GM12878 (cell line): Measurements from ENCODE around the gene HK1. TPM values are rescaled to one million over a fixed set of nuclear protein-coding genes. Genes with fewer than 3 reads are reported as not detected.

ENCODE experiments used
- BRCA1 ChIP-seq: IDR thresholded peaks from 2 replicates; pipeline ENCODE4 v1.6.1; 2011; ENCODE audit warnings: low read depth, low read length, improper control_type of control experiment
- CEBPB ChIP-seq, 2 experiments: fragments of 150-350 bp in 1 of 2; IDR thresholded peaks; 2 replicates each; pipeline ENCODE4 v1.6.1; 2012 to 2014; ENCODE audit warnings: low read depth in 2 of 2, low read length in 2 of 2, borderline replicate concordance in 1 of 2, inconsistent platforms in 1 of 2
- CHD4 ChIP-seq: fragments of 200-600 bp; sonication (generic); IDR thresholded peaks from 2 replicates; pipeline ENCODE4 v1.6.1; 2016; ENCODE audit warnings: mild to moderate bottlenecking
- HCFC1 ChIP-seq: fragments of 150-350 bp; IDR thresholded peaks from 2 replicates; pipeline ENCODE4 v1.6.1; 2014; ENCODE audit warnings: low read length
- MXI1 ChIP-seq: fragments of 150-350 bp; IDR thresholded peaks from 2 replicates; pipeline ENCODE4 v1.6.1; 2011; ENCODE audit warnings: low read depth, mild to moderate bottlenecking, inconsistent platforms, low read length, improper control_type of control experiment
- MYB ChIP-seq: fragments of 150-350 bp; IDR thresholded peaks from 2 replicates; pipeline ENCODE4 v1.6.1; 2014; ENCODE audit warnings: mild to moderate bottlenecking, low read depth, low read length, borderline replicate concordance
- MYC ChIP-seq: IDR thresholded peaks from 2 replicates; pipeline ENCODE4 v1.6.1; 2011; ENCODE audit warnings: mild to moderate bottlenecking, low read length, moderate library complexity, inconsistent platforms; ENCODE audit not compliant: insufficient read depth, insufficient replicate concordance, insufficient read length, severe bottlenecking
- NBN ChIP-seq: fragments of 450-650 bp; IDR thresholded peaks from 2 replicates; pipeline ENCODE4 v1.6.1; 2016
- NR2F1 ChIP-seq: fragments of 450-650 bp; conservative IDR thresholded peaks from 2 replicates; pipeline ENCODE4 v1.6.1; 2017; ENCODE audit warnings: mild to moderate bottlenecking
- PML ChIP-seq: IDR thresholded peaks from 2 replicates; pipeline ENCODE4 v1.6.1; 2012; ENCODE audit warnings: low read length, inconsistent platforms
- POU2F2 ChIP-seq: IDR thresholded peaks from 3 replicates; pipeline ENCODE4 v1.6.1; 2011; ENCODE audit warnings: low read depth, mild to moderate bottlenecking, low read length, borderline replicate concordance
- RAD51 ChIP-seq: fragments of 450-650 bp; IDR thresholded peaks from 2 replicates; pipeline ENCODE4 v1.6.1; 2016; ENCODE audit warnings: moderate library complexity, mild to moderate bottlenecking, inconsistent platforms
- RB1 ChIP-seq: fragments of 450-650 bp; formaldehyde crosslinking; IDR thresholded peaks from 2 replicates; pipeline ENCODE4 v1.6.1; 2017; ENCODE audit warnings: mild to moderate bottlenecking, borderline replicate concordance
- STAT3 ChIP-seq: IDR thresholded peaks from 2 replicates; pipeline ENCODE4 v1.6.1; 2011; ENCODE audit warnings: low read depth, low read length, improper control_type of control experiment
- TARDBP ChIP-seq: IDR thresholded peaks from 2 replicates; pipeline ENCODE4 v1.6.1; 2016; ENCODE audit warnings: borderline replicate concordance
- YBX1 ChIP-seq: fragments of 450-650 bp; IDR thresholded peaks from 2 replicates; pipeline ENCODE4 v1.6.1; 2016; ENCODE audit warnings: antibody characterized with exemption
- ZNF207 ChIP-seq: fragments of 450-650 bp; IDR thresholded peaks from 2 replicates; pipeline ENCODE4 v1.6.1; 2014; ENCODE audit warnings: antibody characterized with exemption, mild to moderate bottlenecking, borderline replicate concordance
- ZNF622 ChIP-seq: fragments of 450-650 bp; IDR thresholded peaks from 2 replicates; pipeline ENCODE4 v1.6.1; 2017; ENCODE audit warnings: mild to moderate bottlenecking, inconsistent platforms
- ZZZ3 ChIP-seq: IDR thresholded peaks from 2 replicates; pipeline ENCODE4 v1.6.1; 2011; ENCODE audit warnings: low read depth; ENCODE audit not compliant: control insufficient read depth, insufficient read length
- polyA plus RNA-seq, 11 experiments: library from polyadenylated mRNA; depleted of rRNA in 4 of 11; unstranded in 6 of 11; stranded (reverse) in 5 of 11; fragments of >200 nt; fragmentation: Nextera tagmentation in 4 of 11; fragmentation: Illumina TruSeq in 1 of 11; extraction: Ambion mirVana in 4 of 11; extraction: Trizol in 1 of 11; gene quantifications; 1 replicate in 1 of 11; 2 replicates in 10 of 11; pipeline versions ENCODE4 v1.2.1 to v1.2.3, GENCODE V29; 2011 to 2016; ENCODE audit warnings: inconsistent platforms in 2 of 11, missing spikeins in 2 of 11, low read depth in 1 of 11
- total RNA-seq, 4 experiments: library from RNA; depleted of rRNA in 3 of 4; stranded (reverse); fragments of >200 nt in 3 of 4; fragmentation: Illumina TruSeq in 1 of 4; extraction: Trizol in 1 of 4; gene quantifications; 2 replicates each; pipeline versions ENCODE4 v1.2.1 to v1.2.3, GENCODE V29; 2013 to 2021
- TF ChIP-seq, protein P1 (sequence below): IDR thresholded peaks from 2 replicates; pipeline ENCODE4 v1.6.1; 2011; ENCODE audit warnings: low read depth, mild to moderate bottlenecking, low read length, moderate library complexity, borderline replicate concordance; ENCODE audit errors: extremely low read depth
- TF ChIP-seq, protein P2 (sequence below): fragments of 450-650 bp; IDR thresholded peaks from 2 replicates; pipeline ENCODE4 v1.6.1; 2014; ENCODE audit warnings: mild to moderate bottlenecking
- TF ChIP-seq, protein P3 (sequence below): fragments of 450-650 bp; IDR thresholded peaks from 2 replicates; pipeline ENCODE4 v1.6.1; 2018; ENCODE audit warnings: borderline replicate concordance, mild to moderate bottlenecking; ENCODE audit not compliant: partially characterized antibody
- TF ChIP-seq, protein P4 (sequence below): fragments of 450-650 bp; IDR thresholded peaks from 2 replicates; pipeline ENCODE4 v1.6.1; 2016; ENCODE audit warnings: mild to moderate bottlenecking

The HK1 gene
- total and polyA plus RNA-seq, 10 of the 15 experiments (the other 5 are each of a cell fraction or from before 2014, with no cell fraction given): 3.4 to 77.3 (median 46.6) TPM

DNA sequence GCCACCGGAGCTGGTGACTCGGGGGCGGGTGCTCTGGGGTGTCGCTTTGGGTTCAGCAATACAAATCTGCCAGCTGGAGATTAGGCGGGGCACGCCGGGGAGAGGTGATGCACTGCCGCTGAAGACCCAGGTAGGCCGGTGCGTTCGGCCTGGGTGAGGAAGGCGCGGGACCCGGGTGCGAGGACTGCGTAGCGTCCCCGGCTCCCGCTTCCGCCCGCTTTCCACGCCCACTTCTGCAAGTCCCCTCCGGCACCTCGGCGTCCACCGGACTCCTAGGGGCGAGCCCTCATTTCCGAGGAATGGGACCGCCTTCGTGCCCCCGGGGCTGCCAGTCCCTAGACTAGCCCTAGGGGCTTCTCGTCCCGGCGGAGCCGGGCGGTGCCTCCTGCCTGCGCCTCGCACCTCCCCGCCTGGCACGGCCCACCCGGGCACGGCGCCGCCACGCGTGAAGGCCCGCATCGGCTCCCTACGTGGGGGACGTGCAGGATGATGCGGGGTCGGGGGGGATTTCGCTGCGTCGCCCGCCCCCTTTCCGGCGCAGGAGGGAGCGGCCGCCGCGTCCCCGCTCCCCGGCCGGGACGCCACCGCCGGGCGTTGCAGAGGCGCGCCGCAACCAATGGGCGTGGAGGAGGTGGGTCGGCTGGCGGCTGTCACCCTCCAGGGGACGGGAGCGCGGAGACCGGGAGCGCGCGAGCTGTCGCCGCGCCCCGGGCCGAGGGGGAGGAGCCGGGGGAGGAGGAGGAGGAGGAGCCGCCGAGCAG, 40.0 kb downstream of the HK1 start (continued):
- TF ChIP-seq, protein P1, sequence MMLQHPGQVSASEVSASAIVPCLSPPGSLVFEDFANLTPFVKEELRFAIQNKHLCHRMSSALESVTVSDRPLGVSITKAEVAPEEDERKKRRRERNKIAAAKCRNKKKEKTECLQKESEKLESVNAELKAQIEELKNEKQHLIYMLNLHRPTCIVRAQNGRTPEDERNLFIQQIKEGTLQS: no peak
- no peak; the same call in 1 of the 2 replicates for TF ChIP-seq HCFC1
- no peak for TF ChIP-seq CHD4
- no peak for TF ChIP-seq CEBPB (IDR thresholded peaks at IDR 0.05; ENCODE audit: borderline replicate concordance in 1 of 2, low read depth in 2 of 2, low read length in 2 of 2)
- TF ChIP-seq STAT3: no peak
- no peak; the same call in 2 of the 3 replicates for TF ChIP-seq POU2F2
- TF ChIP-seq ZNF622: no peak
- TF ChIP-seq NR2F1: no peak
- peak; percentile 81; the same call in 1 of the 2 replicates for TF ChIP-seq ZNF207
- peak; percentile 73; the same call in 1 of the 2 replicates for TF ChIP-seq RB1
- TF ChIP-seq YBX1: no peak
- peak; percentile 61 for TF ChIP-seq NBN
- peak; percentile 6; the same call in 1 of the 2 replicates for TF ChIP-seq MXI1
- no peak for TF ChIP-seq RAD51
- TF ChIP-seq BRCA1: no peak
- TF ChIP-seq, protein P2, sequence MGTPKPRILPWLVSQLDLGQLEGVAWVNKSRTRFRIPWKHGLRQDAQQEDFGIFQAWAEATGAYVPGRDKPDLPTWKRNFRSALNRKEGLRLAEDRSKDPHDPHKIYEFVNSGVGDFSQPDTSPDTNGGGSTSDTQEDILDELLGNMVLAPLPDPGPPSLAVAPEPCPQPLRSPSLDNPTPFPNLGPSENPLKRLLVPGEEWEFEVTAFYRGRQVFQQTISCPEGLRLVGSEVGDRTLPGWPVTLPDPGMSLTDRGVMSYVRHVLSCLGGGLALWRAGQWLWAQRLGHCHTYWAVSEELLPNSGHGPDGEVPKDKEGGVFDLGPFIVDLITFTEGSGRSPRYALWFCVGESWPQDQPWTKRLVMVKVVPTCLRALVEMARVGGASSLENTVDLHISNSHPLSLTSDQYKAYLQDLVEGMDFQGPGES: no peak
- no peak for TF ChIP-seq MYB
- TF ChIP-seq PML: no peak
- TF ChIP-seq, protein P3, sequence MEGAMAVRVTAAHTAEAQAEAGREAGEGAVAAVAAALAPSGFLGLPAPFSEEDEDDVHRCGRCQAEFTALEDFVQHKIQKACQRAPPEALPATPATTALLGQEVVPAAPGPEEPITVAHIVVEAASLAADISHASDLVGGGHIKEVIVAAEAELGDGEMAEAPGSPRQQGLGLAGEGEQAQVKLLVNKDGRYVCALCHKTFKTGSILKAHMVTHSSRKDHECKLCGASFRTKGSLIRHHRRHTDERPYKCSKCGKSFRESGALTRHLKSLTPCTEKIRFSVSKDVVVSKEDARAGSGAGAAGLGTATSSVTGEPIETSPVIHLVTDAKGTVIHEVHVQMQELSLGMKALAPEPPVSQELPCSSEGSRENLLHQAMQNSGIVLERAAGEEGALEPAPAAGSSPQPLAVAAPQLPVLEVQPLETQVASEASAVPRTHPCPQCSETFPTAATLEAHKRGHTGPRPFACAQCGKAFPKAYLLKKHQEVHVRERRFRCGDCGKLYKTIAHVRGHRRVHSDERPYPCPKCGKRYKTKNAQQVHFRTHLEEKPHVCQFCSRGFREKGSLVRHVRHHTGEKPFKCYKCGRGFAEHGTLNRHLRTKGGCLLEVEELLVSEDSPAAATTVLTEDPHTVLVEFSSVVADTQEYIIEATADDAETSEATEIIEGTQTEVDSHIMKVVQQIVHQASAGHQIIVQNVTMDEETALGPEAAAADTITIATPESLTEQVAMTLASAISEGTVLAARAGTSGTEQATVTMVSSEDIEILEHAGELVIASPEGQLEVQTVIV: no peak
- TF ChIP-seq MYC: peak; percentile 5
- TF ChIP-seq TARDBP: no peak
- TF ChIP-seq, protein P4, sequence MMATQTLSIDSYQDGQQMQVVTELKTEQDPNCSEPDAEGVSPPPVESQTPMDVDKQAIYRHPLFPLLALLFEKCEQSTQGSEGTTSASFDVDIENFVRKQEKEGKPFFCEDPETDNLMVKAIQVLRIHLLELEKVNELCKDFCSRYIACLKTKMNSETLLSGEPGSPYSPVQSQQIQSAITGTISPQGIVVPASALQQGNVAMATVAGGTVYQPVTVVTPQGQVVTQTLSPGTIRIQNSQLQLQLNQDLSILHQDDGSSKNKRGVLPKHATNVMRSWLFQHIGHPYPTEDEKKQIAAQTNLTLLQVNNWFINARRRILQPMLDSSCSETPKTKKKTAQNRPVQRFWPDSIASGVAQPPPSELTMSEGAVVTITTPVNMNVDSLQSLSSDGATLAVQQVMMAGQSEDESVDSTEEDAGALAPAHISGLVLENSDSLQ: no peak; the same call in 1 of the 2 replicates
- no peak for TF ChIP-seq ZZZ3
